HEK293 (cell line): ENCODE data around the gene CTIF.

ENCODE experiments used
- CTCF ChIA-PET: fragments of 350-600 bp; formaldehyde crosslinking; extraction: SDS; loops from one replicate; lab custom pipeline; 2021; ENCODE audit warnings: antibody characterized with exemption; lab: Yijun Ruan, JAX
- POLR2A ChIA-PET: fragments of 300-600 bp; formaldehyde crosslinking; extraction: SDS; loops from one replicate; lab custom pipeline; 2020; ENCODE audit warnings: antibody characterized with exemption, inconsistent platforms; lab: Yijun Ruan, JAX
- H3K27ac ChIP-seq: fragments of 200-500 bp; sonication (Bioruptor generic); 2 replicates; pipeline ENCODE4 v1.5.1; 2014; ENCODE audit warnings: low read depth, low read length, control low read depth, inconsistent platforms; ENCODE audit errors: extremely low read depth
- H3K36me3 ChIP-seq, 2 experiments: fragments of 200-500 bp in 1 of 2; sonication (Bioruptor generic) in 1 of 2; 1 replicate in 1 of 2; 2 replicates in 1 of 2; pipeline ENCODE4 v1.5.1; 2014 to 2017; ENCODE audit warnings: inconsistent platforms in 2 of 2, low read length in 2 of 2; ENCODE audit not compliant: control insufficient read depth in 2 of 2, insufficient read depth in 1 of 2
- H3K4me1 ChIP-seq: fragments of 200-500 bp; sonication (Bioruptor generic); 2 replicates; pipeline ENCODE4 v1.5.1; 2014; ENCODE audit warnings: mild to moderate bottlenecking, low read length, inconsistent platforms; ENCODE audit not compliant: control insufficient read depth, insufficient read depth
- H3K4me3 ChIP-seq: 2 replicates; pipeline ENCODE4 v1.5.1; 2011; ENCODE audit warnings: low read depth, mild to moderate bottlenecking, control low read depth, low read length, moderate library complexity
- H3K9me3 ChIP-seq: fragments of 200-500 bp; sonication (Bioruptor generic); 2 replicates; pipeline ENCODE4 v1.5.1; 2014; ENCODE audit warnings: low read depth, low read length, inconsistent platforms; ENCODE audit not compliant: control insufficient read depth, insufficient read depth
- ATF2 ChIP-seq: fragments of 450-650 bp; formaldehyde crosslinking; IDR thresholded peaks from 2 replicates; pipeline ENCODE4 v1.5.1; 2016; ENCODE audit warnings: missing biosample characterization, missing genetic modification characterization, low read depth
- SCRT1 ChIP-seq: fragments of 450-650 bp; formaldehyde crosslinking; IDR thresholded peaks from 2 replicates; pipeline ENCODE4 v1.5.1; 2016; ENCODE audit warnings: missing biosample characterization, missing genetic modification characterization, borderline replicate concordance
- WT1 ChIP-seq: fragments of 450-650 bp; formaldehyde crosslinking; IDR thresholded peaks from 2 replicates; pipeline ENCODE4 v1.5.1; 2016; ENCODE audit warnings: missing biosample characterization, missing genetic modification characterization
- ZNF140 ChIP-seq: fragments of 450-650 bp; formaldehyde crosslinking; IDR thresholded peaks from 2 replicates; pipeline ENCODE4 v1.5.1; 2016; ENCODE audit warnings: missing biosample characterization, missing genetic modification characterization
- ZNF157 ChIP-seq: fragments of 450-650 bp; formaldehyde crosslinking; IDR thresholded peaks from 2 replicates; pipeline ENCODE4 v1.5.1; 2016; ENCODE audit warnings: missing biosample characterization, missing genetic modification characterization
- ZNF184 ChIP-seq: fragments of 450-650 bp; IDR thresholded peaks from 2 replicates; pipeline ENCODE4 v1.5.1; 2018; ENCODE audit warnings: missing biosample characterization, mild to moderate bottlenecking, missing genetic modification characterization
- ZNF211 ChIP-seq: fragments of 450-650 bp; formaldehyde crosslinking; IDR thresholded peaks from 2 replicates; pipeline ENCODE4 v1.5.1; 2016; ENCODE audit warnings: low read depth, missing biosample characterization, missing genetic modification characterization
- ZNF23 ChIP-seq: fragments of 450-650 bp; formaldehyde crosslinking; IDR thresholded peaks from 2 replicates; pipeline ENCODE4 v1.5.1; 2016; ENCODE audit warnings: missing biosample characterization, missing genetic modification characterization, borderline replicate concordance
- ZNF292 ChIP-seq: fragments of 450-650 bp; formaldehyde crosslinking; IDR thresholded peaks from 2 replicates; pipeline ENCODE4 v1.5.1; 2016; ENCODE audit warnings: low read depth, missing biosample characterization, missing genetic modification characterization, borderline replicate concordance
- ZNF302 ChIP-seq: fragments of 450-650 bp; formaldehyde crosslinking; IDR thresholded peaks from 2 replicates; pipeline ENCODE4 v1.5.1; 2016; ENCODE audit warnings: missing biosample characterization, missing genetic modification characterization, low read depth
- ZNF423 ChIP-seq: fragments of 450-650 bp; formaldehyde crosslinking; IDR thresholded peaks from 2 replicates; pipeline ENCODE4 v1.5.1; 2016; ENCODE audit warnings: missing biosample characterization, missing genetic modification characterization
- ZNF521 ChIP-seq: fragments of 450-650 bp; formaldehyde crosslinking; IDR thresholded peaks from 2 replicates; pipeline ENCODE4 v1.5.1; 2017; ENCODE audit warnings: missing biosample characterization, mild to moderate bottlenecking, missing genetic modification characterization
- ZNF529 ChIP-seq: fragments of 450-650 bp; formaldehyde crosslinking; IDR thresholded peaks from 2 replicates; pipeline ENCODE4 v1.5.1; 2017; ENCODE audit warnings: missing genetic modification characterization, missing biosample characterization; ENCODE audit not compliant: insufficient replicate concordance
- ZNF549 ChIP-seq: fragments of 450-650 bp; IDR thresholded peaks from 2 replicates; pipeline ENCODE4 v1.5.1; 2018; ENCODE audit warnings: missing biosample characterization, missing genetic modification characterization, mild to moderate bottlenecking, inconsistent platforms, moderate library complexity
- ZNF776 ChIP-seq: fragments of 450-650 bp; formaldehyde crosslinking; IDR thresholded peaks from 2 replicates; pipeline ENCODE4 v1.5.0; 2017; ENCODE audit warnings: missing biosample characterization, missing genetic modification characterization, borderline replicate concordance
- ZNF792 ChIP-seq: fragments of 450-650 bp; formaldehyde crosslinking; IDR thresholded peaks from 2 replicates; pipeline ENCODE4 v1.5.1; 2016; ENCODE audit warnings: missing biosample characterization, missing genetic modification characterization
- TF ChIP-seq, protein P1 (sequence below): fragments of 450-650 bp; formaldehyde crosslinking; IDR thresholded peaks from 2 replicates; pipeline ENCODE4 v1.5.1; 2016; ENCODE audit warnings: missing biosample characterization, missing genetic modification characterization
- TF ChIP-seq, protein P2 (sequence below): IDR thresholded peaks from 2 replicates; pipeline ENCODE4 v1.6.1; 2011; ENCODE audit warnings: mild to moderate bottlenecking, low read depth, low read length, borderline replicate concordance

Gene CTIF

DNA sequence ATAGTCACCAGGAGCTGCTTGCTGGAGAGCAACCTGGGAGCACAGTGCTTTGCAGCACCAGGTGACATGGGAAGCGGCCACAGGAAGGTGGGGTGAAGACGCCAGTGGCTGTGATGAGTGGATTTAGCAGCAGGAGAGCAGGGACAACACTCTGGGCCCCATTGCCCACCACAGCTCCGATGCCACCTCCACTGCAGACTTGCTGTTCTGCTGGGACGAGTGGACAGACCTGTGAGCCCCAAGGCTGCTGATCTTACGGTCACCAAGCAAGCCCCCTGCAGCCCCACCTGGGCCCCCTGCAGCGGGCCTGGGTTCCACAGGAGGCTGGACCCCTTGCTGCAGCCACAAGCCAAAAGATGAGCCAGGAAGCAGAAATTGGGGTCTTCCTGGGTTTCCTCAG is 73.7 kb downstream of the CTIF start:
- TF ChIP-seq ZNF776 (tag by site-specific recombination) (no peak), ZNF157 (tag by site-specific recombination) (no peak)
- TF ChIP-seq, all 188 proteins: peak for 0
- Histone ChIP-seq H3K36me3 (no peaks in the 10 kb centered on the region), H3K9me3 (no peaks in the 10 kb centered on the region), H3K27ac (no peak overlapping the region), H3K4me1 (no peaks in the 10 kb centered on the region), H3K4me3 (no peak overlapping the region)
- ChIA-PET POLR2A (interaction anchor here (0.6 kb wide), 1 partner anchor 9 kb away, joined by 3 read pairs; no protein-coding TSS in a partner anchor), CTCF (interaction anchor here (1.2 to 2.6 kb wide), 2 partner anchors 8 to 64 kb away, joined by 4 to 8 read pairs; no protein-coding TSS in a partner anchor)

GRCh38 chr18:48612917-48613316 is 74.1 kb downstream of the CTIF start:
- ChIA-PET POLR2A (interaction anchor here (0.6 kb wide), 1 partner anchor 10 kb away, joined by 3 read pairs; no protein-coding TSS in a partner anchor), CTCF (interaction anchor here (1.2 to 2.6 kb wide), 2 partner anchors 8 to 64 kb away, joined by 4 to 8 read pairs; no protein-coding TSS in a partner anchor)
- H3K9me3 ChIP-seq, result no peaks in the 10 kb centered on the region
- H3K4me3 ChIP-seq, result no peak overlapping the region
- no peaks in the 10 kb centered on the region for H3K4me1 ChIP-seq
- H3K27ac ChIP-seq, result no peak overlapping the region
- TF ChIP-seq ZNF211, result no peak
- TF ChIP-seq SCRT1 (tag by site-specific recombination), result no peak
- no peak for TF ChIP-seq ZNF792 (tag by site-specific recombination)
- no peak for TF ChIP-seq ZNF184 (tag by site-specific recombination)
- no peak for TF ChIP-seq ZNF302 (tag by site-specific recombination)
- TF ChIP-seq ZNF292 (tag by site-specific recombination), result no peak
- no peak for TF ChIP-seq ZNF529 (tag by site-specific recombination)
- TF ChIP-seq ZNF140, result no peak
- TF ChIP-seq ZNF549, result no peak
- TF ChIP-seq, protein P1, sequence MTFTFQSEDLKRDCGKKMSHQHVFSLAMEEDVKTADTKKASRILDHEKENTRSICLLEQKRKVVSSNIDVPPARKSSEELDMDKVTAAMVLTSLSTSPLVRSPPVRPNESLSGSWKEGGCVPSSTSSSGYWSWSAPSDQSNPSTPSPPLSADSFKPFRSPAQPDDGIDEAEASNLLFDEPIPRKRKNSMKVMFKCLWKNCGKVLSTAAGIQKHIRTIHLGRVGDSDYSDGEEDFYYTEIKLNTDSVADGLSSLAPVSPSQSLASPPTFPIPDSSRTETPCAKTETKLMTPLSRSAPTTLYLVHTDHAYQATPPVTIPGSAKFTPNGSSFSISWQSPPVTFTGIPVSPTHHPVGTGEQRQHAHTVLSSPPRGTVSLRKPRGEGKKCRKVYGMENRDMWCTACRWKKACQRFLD (tag by site-specific recombination), result no peak
- no peak for TF ChIP-seq WT1 (tag by site-specific recombination)
- TF ChIP-seq ZNF423 (tag by site-specific recombination), result no peak
- TF ChIP-seq ZNF521, result no peak
- no peak for TF ChIP-seq ZNF23
- TF ChIP-seq ATF2, result no peak
- TF ChIP-seq, protein P2, sequence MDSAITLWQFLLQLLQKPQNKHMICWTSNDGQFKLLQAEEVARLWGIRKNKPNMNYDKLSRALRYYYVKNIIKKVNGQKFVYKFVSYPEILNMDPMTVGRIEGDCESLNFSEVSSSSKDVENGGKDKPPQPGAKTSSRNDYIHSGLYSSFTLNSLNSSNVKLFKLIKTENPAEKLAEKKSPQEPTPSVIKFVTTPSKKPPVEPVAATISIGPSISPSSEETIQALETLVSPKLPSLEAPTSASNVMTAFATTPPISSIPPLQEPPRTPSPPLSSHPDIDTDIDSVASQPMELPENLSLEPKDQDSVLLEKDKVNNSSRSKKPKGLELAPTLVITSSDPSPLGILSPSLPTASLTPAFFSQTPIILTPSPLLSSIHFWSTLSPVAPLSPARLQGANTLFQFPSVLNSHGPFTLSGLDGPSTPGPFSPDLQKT, result no peak
- H3K36me3 ChIP-seq, result no peaks in the 10 kb centered on the region
